ENCODE data around the gene BEX4. TPM values are rescaled to one million over a fixed set of nuclear protein-coding genes. Genes with fewer than 3 reads are reported as not detected.

The BEX4 gene, protein sequence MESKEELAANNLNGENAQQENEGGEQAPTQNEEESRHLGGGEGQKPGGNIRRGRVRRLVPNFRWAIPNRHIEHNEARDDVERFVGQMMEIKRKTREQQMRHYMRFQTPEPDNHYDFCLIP
- total RNA-seq (2022; extraction: Qiagen RNA extraction; ENCODE audit: low read depth) = 1.6 to 2.8 TPM (median 1.7 TPM) in 5 replicates

DNA sequence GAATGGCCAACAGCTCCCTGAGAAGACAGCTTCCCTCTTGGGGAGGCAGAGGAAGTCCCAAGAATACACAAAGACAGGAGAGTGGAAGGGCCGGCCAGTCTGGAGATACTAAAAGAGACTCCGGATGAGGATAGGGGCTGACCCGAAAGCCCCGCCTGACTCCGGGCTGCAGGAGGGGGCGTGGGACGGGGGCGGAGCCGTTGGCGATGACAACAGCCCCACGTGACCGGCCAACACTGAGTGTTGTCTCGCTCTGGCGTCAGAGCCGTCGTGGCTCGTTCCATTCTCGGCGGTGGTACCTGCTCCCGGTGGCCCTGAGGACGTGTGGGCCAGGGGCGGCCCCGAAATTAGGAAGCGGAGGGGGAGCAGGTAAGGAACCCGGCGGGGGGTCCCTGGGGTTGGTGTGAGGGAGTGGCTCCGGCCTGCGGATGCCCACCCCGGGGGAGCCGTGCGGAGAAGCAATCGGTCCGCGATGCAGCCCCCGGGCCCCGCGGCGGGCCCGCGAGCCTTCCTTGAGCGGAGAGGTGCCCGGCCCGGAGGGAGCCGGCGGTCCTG lies at the start of gene BEX4:
Gene BEX4, plus strand, starts transcription at position 239 of the 555 bp plus-strand sequence. CDS start 1,046 bp downstream, outside the sequence.

DNA sequence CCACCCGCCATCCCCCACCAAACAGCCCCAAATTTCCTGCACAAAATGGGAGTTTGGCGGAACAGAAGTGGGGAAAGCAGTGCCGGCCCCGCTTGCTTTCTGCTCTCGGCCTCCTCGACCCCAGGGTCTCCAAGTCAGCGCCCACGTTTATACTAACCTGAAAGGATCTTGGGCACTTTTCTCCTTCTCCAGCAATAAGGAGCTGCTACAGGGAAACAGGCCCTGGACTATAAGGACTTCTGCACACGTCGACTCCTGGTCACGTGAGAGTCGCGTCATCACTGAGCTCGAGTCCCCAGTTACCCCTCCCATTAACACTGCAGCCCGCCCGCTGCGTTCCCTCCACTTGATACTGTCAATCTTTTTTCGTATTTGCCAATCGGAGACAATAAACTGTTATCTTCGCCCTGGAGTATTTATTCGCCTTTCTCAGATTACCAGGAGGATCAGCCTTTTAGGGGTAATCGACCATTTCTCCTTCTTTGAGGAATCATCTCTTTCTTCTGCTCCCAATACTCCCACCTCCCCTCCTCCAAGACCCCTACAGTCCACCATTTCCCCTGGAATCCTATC lies 40.1 kb downstream of the BEX4 start, which contains the start of gene TCEAL8:
Gene TCEAL8, minus strand, starts transcription at position 235 of the 573 bp plus-strand sequence. CDS start 1,176 bp downstream, outside the sequence.

Other genes with a start within 250 kb of the BEX4 start
- gene BEX1, start 150.9 kb upstream of the BEX4 start, total RNA-seq (2022; extraction: Qiagen RNA extraction; ENCODE audit: low read depth) = not detected in 5 replicates
- gene NXF3, start 122.0 kb upstream of the BEX4 start, total RNA-seq (2022; extraction: Qiagen RNA extraction; ENCODE audit: low read depth) = 0.11 TPM in 1 of 5 replicates, not detected in the others
- 26.5 to 43.7 TPM (median 28.2 TPM) in 5 replicates for gene TCEAL8, start 40.0 kb downstream of the BEX4 start, total RNA-seq (2022; extraction: Qiagen RNA extraction; ENCODE audit: low read depth)
- not detected in 5 replicates for gene TCEAL5, start 61.6 kb downstream of the BEX4 start, total RNA-seq (2022; extraction: Qiagen RNA extraction; ENCODE audit: low read depth)
- gene BEX2, start 95.9 kb downstream of the BEX4 start, total RNA-seq (2022; extraction: Qiagen RNA extraction; ENCODE audit: low read depth) = 9.0 to 13.4 TPM (median 10.2 TPM) in 5 replicates
- gene TCEAL7, start 115.1 kb downstream of the BEX4 start, total RNA-seq (2022; extraction: Qiagen RNA extraction; ENCODE audit: low read depth) = not detected in 5 replicates
- 80.6 to 158 TPM (median 90.0 TPM) in 5 replicates for gene TCEAL9, start 141.4 kb downstream of the BEX4 start, total RNA-seq (2022; extraction: Qiagen RNA extraction; ENCODE audit: low read depth)
- gene BEX3, start 161.4 kb downstream of the BEX4 start, total RNA-seq (2022; extraction: Qiagen RNA extraction; ENCODE audit: low read depth) = 223 to 252 TPM (median 226 TPM) in 5 replicates

Data from A549 treated with CpdA at 1 μM for 4 hours (cell line).